CD4-positive, alpha-beta T cell treated with Interleukin-10 for 1 hour (primary cell): ENCODE results near the gene CCAR1.
"Not testable (repeated sequence)": the region's sequence is repeated elsewhere in the genome, so short reads cannot be mapped to it uniquely, and the experiment has no call there.

ENCODE experiments used
- DNase-seq: peaks from one replicate; pipeline ENCODE4 v3.0.0-alpha.2; 2020

CCAR1 gene, protein sequence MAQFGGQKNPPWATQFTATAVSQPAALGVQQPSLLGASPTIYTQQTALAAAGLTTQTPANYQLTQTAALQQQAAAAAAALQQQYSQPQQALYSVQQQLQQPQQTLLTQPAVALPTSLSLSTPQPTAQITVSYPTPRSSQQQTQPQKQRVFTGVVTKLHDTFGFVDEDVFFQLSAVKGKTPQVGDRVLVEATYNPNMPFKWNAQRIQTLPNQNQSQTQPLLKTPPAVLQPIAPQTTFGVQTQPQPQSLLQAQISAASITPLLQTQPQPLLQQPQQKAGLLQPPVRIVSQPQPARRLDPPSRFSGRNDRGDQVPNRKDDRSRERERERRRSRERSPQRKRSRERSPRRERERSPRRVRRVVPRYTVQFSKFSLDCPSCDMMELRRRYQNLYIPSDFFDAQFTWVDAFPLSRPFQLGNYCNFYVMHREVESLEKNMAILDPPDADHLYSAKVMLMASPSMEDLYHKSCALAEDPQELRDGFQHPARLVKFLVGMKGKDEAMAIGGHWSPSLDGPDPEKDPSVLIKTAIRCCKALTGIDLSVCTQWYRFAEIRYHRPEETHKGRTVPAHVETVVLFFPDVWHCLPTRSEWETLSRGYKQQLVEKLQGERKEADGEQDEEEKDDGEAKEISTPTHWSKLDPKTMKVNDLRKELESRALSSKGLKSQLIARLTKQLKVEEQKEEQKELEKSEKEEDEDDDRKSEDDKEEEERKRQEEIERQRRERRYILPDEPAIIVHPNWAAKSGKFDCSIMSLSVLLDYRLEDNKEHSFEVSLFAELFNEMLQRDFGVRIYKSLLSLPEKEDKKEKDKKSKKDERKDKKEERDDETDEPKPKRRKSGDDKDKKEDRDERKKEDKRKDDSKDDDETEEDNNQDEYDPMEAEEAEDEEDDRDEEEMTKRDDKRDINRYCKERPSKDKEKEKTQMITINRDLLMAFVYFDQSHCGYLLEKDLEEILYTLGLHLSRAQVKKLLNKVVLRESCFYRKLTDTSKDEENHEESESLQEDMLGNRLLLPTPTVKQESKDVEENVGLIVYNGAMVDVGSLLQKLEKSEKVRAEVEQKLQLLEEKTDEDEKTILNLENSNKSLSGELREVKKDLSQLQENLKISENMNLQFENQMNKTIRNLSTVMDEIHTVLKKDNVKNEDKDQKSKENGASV

DNA sequence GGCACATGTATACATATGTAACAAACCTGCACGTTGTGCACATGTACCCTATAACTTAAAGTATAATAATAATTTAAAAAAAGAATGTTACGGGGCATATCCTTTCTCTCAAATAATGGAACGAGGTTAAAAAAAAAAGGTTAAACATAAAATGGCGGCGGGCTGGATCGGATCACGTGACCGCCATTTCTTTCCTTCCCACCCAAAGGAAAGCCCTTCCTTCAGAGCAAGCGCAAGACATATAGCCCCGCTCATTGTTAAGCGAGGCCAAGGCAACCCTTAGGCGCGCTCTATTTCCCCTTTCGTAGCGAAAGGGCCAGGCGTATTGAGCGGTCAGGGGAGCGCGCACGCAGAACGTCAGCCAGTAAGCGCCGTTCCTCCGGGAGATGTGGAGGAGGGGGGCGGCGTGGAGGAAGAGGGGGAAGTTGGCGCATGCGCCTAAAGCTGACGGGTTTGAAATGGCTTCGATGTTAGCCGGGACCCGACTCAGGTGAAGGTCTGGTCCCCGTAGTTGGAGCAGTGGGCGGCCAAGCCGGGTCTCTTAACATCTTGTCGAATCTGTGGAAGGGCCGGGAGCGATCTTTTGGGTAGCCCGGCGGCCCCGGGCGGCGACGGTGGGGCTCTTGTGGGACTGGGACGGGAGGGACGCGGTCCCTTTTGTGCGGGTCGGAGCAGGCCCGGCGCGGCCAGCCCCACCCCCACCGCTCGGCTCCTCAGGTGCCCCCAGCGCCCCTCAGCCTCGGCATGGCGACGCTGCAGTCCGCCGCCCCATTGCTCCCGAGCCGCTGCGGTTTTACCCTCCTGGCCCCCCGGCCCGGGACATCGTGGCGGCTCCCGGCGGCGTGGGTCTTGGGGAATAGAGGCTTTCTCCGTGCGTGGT lies at the start of gene CCAR1:
Gene CCAR1, plus strand, starts transcription at position 447 of the 880 bp plus-strand sequence. CDS start 1,266 bp downstream, outside the sequence.
- peak; percentile 97 for DNase-seq

DNA sequence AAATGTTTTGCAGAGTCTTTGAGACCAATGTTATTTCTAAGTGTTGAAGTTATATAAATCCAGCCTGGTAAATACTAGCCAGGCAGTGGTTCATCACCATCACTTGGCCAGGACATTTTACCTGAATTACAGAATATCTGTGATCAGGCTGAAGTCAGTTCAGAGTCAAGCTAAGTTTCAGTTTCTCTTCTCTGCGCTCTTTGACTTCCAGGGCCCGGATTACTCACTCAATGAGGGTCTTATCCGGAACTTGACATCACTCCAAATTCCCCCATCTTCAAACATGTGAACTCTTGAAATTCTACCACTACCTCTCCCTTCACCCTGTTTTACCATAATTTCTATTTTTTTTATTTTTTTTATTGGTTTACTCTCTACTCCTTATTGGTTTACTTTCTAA lies 36.6 kb upstream of the CCAR1 start:
- DNase-seq, result peak; percentile 43

DNA sequence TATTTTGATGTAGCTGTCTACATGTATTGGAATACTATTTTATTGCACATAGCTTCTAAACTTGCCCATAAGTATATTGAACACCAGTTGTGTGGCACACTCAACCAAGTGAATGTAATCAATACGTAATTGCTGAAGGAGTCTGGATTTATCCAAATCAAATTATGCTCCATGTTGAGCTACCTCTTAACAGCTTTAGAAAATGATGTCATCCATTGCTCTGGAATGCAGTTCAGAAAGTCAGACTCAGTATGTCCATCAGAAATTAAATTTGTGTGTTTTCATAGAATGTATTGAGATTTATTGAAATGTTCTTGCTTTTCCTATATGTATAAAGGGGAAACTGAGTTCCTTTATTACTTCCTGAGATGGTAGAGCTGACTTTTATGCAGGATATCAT lies 25.0 kb upstream of the CCAR1 start:
- no peak for DNase-seq

DNA sequence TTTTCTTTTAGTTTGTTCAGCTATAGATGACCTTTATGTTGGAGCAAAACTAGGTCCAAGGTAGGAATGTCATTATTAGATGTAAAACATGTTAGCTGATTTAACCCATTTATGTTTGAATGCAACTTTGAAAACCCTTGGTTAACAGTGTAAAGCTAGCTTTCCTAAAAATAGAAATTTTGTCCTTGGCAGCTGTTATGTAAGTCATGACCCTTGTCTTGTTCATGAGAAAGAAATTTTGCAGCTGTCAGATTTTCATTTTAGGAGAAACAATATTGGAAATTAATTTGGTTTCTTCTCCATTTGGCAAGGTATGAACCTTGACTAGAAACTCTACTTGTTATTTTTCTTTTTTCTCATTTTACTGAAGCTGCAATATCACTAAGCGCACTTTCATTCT lies 23.9 kb upstream of the CCAR1 start:
- DNase-seq, result no peak

DNA sequence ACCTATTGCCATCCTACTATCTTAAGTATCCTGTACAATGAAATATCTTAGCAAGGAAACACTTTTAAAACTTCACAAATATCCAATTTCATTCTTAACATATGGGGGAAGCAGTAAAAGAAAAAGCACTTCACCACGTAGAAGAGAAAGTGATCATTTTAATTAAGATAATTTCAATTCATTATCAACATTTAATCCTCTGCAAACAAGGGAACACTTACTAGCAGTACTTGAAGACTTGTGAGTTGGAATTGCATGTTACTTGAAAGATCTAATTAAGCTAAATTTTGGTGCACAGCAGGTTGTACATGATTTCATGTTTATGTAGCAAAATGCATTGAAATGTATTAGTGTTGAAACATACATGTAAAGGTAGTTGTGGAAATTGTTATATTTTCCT lies 20.8 kb upstream of the CCAR1 start:
- no peak for DNase-seq

DNA sequence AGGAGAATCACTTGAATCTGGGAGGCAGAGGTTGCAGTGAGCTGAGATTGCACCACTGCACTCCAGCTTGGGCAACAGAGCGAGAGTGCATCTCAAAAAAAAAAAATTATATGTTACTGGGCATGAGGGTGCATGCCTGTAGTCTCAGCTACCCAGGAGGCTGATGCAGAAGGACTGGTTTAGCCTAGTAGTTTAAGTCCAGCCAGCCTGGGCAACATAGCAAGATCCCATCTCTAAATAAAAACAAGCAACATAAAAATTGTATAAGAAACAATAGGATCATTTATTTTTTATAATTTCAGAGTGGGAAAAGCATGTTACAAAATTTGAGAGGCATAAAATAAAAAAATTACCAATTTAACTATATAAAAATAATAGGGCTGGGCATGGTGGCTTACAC lies 15.5 kb upstream of the CCAR1 start:
- no peak for DNase-seq

DNA sequence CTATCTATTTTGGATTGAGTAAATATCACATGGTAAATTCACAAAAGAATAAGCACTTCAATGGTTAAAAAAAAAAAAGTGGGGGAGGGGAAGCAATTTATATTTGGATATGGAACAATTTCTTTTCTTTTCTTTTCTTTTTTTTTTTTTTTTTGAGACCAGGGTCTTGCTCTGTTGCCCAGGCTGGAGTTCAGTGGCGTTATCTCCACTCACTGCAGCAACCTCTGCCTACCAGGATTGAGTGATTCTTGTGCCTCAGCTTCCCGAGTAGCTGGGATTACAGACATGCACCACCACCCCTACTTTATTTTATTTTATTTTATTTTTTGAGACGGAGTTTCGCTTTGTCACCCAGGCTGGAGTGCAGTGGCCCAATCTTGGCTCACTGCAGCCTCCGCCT lies 12.1 kb upstream of the CCAR1 start:
- DNase-seq, result not testable (repeated sequence)

DNA sequence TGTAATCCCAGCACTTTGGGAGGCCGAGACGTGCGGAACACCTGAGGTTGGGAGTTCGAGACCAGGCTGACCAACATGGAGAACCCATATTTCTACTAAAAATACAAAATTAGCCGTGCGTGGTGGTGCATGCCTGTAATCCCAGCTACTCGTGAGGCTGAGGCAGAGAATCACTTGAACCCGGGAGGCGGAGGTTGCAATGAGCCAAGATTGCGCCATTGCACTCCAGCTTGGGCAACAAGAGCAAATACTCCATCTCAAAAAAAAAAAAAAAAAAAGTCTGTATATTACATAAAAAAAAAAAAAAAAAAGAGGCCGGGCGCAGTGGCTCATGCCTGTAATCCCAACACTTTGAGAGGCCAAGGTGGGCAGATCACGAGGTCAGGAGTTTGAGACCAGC lies 8.0 kb upstream of the CCAR1 start:
- not testable (repeated sequence) for DNase-seq

DNA sequence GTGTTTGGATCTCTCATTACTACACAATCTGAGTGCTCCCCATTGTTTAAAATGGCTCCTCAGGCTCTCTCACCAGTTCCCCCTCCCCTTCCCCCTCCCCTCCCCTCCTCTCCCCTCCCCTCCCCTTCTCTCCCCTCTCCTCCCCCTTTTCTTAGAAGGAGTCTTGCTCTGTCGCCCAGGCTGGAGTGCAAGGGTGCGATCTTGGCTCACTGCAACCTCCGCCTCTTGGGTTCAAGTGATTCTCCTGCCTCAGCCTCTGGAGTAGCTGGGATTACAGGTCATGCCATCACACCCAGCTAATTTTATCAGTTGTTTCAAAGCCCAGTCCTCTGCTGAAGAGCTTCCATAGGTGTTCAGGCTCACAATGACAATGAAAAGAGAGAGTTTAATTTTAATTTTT lies 3.6 kb upstream of the CCAR1 start:
- no peak for DNase-seq

DNA sequence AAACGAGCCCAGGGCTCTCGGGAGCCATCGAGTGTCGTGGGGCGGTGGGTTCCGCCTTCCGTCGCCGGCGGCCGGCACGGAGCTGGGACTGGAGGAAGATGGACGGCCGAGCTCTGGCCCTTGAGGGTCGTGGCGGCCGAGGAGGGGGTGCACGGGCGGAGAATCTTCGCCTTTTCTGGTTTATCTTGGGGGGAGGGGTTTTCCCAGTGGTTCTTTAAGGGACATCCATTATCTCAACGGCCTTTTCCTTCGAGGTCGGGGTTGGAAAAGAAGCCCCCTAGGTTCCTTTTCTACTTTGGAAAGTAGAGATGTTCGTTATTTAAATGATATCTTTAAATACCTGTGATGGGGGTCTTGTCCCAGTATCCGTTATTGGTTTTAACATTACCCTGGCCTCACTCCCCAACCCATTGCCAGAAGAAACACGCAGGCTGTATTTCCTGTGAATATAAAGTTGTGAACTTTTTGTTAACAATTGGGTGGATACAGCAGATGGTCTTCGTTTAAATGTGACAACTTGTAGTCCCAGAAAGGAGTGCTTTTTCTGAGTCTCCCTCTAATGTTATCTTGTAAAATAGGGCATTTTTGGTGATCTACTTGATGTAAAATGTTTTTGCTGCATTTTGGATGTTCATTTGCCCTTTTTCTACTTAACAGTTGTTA lies 765 bp downstream of the CCAR1 start:
- DNase-seq, result peak; percentile 22

DNA sequence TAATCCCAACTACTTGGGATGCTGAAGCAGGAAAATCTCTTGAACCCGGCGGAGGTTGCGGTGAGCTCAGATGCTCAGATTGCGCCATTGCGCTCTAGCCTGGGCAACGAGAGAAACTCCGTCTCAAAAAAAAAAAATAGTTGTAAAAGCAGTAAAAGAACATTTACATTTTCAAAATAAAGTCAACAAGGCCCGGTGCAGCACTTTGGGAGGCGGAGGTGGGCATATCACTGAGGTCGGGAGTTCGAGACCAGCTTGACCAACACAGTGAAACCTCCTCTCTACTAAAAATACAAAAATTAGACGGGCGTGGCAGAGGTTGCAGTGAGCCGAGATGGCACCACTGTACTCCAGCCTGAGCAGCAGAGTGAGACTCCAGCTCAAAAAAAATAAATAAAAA lies 4.0 kb downstream of the CCAR1 start:
- no peak for DNase-seq

DNA sequence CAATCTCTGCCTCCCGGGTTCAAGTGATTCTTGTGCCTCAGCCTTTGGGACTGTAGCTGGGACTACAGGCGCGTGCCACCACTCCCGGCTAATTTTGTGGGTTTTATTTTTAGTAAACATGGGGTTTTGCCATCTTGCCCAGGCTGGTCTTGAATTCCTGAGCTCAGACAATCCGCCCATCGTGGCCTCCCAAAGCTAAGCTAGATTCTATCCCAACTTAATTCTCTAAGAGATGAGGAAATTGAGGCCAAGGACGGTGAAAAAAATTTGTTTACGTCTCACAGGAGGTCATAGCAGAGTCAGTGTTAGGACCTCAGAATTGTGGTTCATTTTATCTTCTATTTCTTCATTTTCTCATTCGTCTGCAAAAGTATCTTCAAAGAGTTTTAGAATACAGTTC lies 6.1 kb downstream of the CCAR1 start:
- no peak for DNase-seq

DNA sequence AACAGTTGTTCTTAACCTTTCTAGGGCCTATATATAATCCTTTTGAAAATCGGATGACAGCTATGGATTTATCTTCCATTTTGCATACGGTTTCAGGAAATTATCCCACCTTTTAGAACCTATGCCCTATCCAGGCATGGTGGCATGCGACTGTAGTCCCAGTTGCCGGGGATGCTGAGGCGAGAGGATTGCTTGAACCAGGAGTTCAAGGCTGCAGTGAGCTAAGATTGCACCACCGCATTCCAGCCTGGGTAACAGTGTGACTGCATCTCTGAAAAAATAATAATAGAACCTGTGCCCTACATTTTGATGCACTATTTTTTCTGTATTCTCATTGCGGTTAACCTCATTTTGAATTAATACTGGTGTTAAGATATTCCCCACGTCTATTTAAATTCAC lies 11.6 kb downstream of the CCAR1 start:
- DNase-seq, result no peak

DNA sequence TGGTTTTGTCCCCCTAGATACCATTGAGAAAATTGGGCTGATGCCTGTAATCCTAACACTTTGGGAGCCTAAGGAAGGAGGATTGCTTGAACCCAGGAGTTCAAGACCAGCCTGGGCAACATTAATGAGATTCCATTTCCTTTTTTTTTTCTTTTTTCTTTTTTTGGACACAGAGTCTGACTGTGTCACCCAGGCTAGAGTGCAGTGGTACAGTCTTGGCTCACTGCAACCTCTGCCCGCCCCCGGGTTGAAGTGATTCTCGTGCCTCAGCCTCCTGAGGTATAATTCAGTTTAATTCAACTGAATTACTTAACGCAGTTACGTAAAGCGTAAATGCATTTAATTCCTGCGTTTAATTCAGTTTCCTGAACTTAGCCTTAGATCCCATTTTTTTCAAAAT lies 13.3 kb downstream of the CCAR1 start:
- no peak for DNase-seq

DNA sequence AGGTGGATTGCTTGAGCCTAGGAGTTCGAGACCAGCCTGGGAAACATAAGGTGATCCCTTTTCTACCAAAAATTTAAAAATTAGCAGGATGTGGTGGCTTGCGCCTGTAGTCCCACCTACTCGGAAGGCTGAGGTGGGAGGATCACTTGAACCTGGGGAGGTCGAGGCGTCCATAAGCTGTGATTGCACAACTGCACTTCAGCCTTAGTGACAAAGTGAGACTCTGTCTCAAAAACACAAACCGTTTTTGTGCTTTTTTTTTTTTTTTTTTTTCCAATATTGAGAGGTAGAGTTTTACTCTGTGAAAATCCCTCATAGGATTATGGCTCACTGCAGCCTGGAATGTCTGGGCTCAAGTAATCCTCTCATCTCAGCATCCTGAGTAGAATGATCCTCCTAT lies 14.1 kb downstream of the CCAR1 start:
- no peak for DNase-seq

DNA sequence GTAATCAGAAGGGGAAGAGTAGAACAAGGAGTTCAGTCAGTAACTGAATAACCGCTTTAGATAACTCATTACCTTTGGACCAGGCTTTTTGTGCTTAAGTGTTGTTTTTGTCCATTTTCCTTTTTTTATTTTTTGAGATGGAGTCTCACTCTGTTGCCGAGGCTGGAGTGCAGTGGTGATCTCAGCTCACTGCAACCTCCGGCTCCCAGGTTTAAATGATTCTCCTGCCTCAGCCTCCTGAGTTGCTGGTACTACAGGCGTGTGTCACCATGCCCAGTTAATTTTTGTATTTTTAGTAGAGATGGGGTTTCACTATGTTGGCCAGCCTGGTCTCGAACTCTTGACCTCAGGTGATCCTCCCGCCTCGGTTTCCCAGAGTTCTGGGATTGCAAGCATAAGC lies 14.7 kb downstream of the CCAR1 start:
- DNase-seq, result not testable (repeated sequence)

DNA sequence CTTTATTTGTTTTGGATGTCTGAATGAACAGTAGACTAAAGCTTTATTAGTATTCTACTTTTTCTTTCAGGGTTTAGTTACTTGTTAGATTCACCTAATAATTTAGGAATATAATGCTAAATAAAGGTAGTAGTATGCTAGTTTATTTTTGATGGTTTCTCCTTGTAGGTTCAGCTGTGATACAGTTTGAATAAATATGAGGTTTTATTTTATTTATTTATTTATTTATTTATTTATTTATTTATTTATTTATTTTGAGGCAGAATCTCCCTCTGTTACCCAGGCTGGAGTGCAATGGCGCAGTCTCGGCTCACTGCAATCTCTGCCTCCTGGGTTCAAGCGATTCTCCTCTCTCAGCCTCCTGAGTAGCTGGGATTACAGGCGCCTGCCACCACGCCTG lies 19.6 kb downstream of the CCAR1 start:
- not testable (repeated sequence) for DNase-seq

DNA sequence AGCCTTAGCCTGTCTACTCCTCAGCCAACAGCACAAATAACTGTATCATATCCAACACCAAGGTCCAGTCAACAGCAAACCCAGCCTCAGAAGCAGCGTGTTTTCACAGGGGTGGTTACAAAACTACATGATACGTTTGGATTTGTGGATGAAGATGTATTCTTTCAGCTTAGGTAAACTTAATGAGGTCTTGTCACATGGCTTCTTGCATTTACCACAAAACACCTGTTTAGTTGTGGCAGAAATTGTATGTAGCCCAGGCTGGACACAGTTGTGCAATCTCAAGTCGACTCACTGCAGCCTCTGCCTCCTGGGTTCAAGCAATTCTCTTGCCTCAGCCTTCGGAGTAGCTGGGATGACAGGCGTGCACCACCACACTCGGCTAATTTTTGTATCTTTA lies 21.4 kb downstream of the CCAR1 start:
- DNase-seq, result no peak

DNA sequence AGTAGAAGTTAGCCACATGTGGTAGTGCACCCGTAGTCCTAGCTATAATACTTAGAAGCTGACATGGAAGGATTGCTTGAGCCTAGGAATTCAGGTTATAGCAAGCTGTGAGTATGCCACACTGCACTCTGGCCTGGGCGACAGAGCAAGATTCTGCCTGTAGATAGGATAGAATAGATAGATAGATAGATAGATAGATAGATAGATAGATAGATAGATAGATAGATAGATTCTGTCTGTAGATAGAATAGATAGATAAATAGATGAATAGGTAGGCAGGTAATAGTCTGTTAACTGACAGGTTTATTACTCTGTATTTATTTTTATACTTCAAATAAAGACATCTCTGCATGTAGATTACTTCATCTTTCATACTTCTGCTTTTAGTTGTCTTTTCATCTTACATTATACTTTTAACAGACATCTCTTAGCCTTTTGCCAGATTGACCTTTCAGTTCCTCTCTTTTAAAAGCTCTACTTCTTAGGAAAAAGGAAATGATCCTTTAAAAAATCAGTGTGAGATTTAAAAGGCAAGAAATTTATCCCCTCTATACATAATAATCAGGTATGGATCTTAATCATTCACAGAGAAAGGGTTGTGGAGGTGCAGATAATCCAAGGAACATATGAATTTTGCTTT lies 31.8 kb downstream of the CCAR1 start:
- DNase-seq, result no peak

DNA sequence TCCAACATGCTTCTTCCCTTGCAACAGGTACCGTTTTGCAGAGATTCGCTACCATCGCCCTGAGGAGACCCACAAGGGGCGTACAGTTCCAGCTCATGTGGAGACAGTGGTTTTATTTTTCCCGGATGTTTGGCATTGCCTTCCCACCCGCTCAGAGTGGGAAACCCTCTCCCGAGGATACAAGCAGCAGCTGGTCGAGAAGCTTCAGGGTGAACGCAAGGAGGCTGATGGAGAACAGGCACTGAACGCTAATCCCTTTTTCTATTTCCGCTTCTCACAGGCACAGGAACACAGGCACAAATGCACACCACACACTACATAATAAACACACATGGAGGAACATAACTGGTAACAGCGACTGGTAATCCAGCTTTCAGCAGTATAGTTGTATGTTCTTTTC lies 35.2 kb downstream of the CCAR1 start:
- no peak for DNase-seq

DNA sequence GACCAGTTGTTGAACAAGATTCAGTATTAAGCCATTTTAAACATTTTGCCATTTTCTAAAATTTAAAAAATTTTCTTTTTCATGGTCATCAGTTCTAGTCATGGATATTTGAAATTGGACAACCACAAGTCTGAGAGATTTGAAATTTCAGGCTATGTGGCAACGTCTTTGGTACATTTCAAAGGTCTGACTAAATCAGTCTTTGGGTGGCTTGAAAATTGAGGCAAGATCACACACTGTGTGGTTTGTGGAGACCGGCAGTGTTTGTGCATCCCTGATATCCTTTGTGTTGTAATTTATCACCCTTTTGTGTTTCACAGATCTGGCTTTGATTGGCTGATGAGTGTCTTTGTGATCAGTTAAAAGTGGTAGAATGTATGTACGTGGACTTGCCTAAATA lies 35.7 kb downstream of the CCAR1 start:
- DNase-seq, result no peak
